PFSK-1 (cell line): Measurements from ENCODE around the gene NR6A1.

Experiments used
- FOXP2 ChIP-seq: optimal IDR thresholded peaks from 2 replicates; pipeline ENCODE3; 2011; ENCODE audit warnings: borderline replicate concordance, control low read depth, inconsistent platforms; ENCODE audit not compliant: insufficient read depth; ENCODE audit errors: extremely low read length, extremely low read depth
- POLR2AphosphoS5 ChIP-seq: IDR thresholded peaks from 2 replicates; pipeline ENCODE4 v1.6.1; 2012; ENCODE audit warnings: low read depth, mild to moderate bottlenecking, control low read depth, low read length, moderate library complexity
- SIN3A ChIP-seq: IDR thresholded peaks from 2 replicates; pipeline ENCODE4 v1.6.1; 2012; ENCODE audit warnings: mild to moderate bottlenecking, low read length, moderate library complexity, borderline replicate concordance; ENCODE audit not compliant: insufficient read depth
- TAF1 ChIP-seq: IDR thresholded peaks from 2 replicates; pipeline ENCODE4 v1.6.1; 2012; ENCODE audit warnings: low read length, control low read depth, borderline replicate concordance; ENCODE audit not compliant: insufficient read depth
- TF ChIP-seq, protein P1 (sequence below), 2 experiments: IDR thresholded peaks; 2 replicates each; pipeline versions ENCODE4 v1.6.1 to v1.8.0; 2011 to 2012; ENCODE audit warnings: low read depth in 2 of 2, low read length in 2 of 2, control low read depth in 1 of 2, inconsistent platforms in 1 of 2, mild to moderate bottlenecking in 1 of 2, moderate library complexity in 1 of 2; ENCODE audit not compliant: insufficient read depth in 1 of 2

The NR6A1 gene

DNA sequence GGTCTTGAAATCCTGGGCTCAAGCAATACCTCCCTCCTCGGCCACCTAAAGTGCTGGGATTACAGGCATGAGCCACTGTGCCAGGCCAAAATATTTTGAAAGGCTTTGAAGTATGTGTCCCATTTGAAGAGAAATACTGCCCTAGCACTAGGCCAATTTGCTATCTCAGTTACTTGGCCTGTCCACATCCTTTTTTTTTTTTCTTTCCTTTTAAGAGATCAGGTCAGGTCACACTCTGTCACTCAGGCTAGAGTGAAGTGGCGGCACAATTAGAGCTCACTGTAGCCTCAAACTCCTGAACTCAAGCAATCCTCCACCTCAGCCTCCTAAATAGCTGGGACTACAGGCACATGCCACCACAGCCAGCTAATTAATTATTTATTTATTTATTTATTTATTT, 84.2 kb downstream of the NR6A1 start:
- no peak for TF ChIP-seq POLR2AphosphoS5
- no peak for TF ChIP-seq TAF1
- no peak for TF ChIP-seq SIN3A
- TF ChIP-seq FOXP2, result no peak
- TF ChIP-seq, protein P1, sequence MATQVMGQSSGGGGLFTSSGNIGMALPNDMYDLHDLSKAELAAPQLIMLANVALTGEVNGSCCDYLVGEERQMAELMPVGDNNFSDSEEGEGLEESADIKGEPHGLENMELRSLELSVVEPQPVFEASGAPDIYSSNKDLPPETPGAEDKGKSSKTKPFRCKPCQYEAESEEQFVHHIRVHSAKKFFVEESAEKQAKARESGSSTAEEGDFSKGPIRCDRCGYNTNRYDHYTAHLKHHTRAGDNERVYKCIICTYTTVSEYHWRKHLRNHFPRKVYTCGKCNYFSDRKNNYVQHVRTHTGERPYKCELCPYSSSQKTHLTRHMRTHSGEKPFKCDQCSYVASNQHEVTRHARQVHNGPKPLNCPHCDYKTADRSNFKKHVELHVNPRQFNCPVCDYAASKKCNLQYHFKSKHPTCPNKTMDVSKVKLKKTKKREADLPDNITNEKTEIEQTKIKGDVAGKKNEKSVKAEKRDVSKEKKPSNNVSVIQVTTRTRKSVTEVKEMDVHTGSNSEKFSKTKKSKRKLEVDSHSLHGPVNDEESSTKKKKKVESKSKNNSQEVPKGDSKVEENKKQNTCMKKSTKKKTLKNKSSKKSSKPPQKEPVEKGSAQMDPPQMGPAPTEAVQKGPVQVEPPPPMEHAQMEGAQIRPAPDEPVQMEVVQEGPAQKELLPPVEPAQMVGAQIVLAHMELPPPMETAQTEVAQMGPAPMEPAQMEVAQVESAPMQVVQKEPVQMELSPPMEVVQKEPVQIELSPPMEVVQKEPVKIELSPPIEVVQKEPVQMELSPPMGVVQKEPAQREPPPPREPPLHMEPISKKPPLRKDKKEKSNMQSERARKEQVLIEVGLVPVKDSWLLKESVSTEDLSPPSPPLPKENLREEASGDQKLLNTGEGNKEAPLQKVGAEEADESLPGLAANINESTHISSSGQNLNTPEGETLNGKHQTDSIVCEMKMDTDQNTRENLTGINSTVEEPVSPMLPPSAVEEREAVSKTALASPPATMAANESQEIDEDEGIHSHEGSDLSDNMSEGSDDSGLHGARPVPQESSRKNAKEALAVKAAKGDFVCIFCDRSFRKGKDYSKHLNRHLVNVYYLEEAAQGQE (IDR thresholded peaks at IDR 0.05; ENCODE audit: insufficient read depth in 1 of 2, low read depth in 2 of 2, low read length in 2 of 2), result no peak

DNA sequence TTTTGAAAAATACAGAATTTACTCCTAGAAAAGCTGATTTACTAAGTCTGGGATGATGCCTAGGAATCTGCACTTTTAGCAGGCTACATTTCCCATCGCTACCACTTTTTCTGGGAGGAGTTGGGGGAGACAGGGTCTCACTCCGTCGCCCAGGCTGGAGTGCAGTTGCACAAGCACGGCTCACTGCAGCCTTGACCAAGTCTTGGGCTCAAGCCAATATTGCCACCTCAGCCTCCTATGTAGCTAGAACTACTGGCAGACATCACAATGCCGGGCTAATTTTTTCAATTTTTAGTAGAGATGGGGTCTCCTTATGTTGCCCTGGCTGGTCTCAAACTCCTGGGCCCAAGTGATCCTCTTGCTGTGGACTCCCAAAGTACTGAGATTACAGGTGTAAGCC, 85.9 kb downstream of the NR6A1 start:
- no peak for TF ChIP-seq FOXP2
- no peak for TF ChIP-seq POLR2AphosphoS5
- TF ChIP-seq SIN3A, result no peak
- TF ChIP-seq, protein P1 (IDR thresholded peaks at IDR 0.05; ENCODE audit: insufficient read depth in 1 of 2, low read depth in 2 of 2, low read length in 2 of 2), result no peak
- no peak for TF ChIP-seq TAF1

DNA sequence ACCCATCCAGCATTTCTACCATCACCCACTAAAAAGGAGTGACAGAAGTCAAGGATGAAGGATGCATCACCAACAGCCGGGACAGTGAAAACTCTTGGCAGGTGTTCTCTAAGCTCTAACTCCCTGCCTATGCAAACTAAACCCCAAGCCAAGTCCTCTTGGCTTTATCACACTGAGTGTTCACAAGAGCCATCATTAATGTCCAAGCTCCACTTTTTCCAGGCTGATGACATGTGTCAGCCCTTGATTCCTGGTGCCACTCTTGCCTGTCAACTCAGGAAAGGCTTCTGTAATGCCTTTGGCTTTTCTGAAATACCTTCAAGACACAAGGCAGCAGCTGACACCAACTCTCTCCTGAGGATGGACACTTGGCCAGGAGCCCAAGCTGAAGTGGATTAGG, 86.9 kb downstream of the NR6A1 start:
- TF ChIP-seq, protein P1 (IDR thresholded peaks at IDR 0.05; ENCODE audit: insufficient read depth in 1 of 2, low read depth in 2 of 2, low read length in 2 of 2), result no peak
- TF ChIP-seq FOXP2, result no peak
- TF ChIP-seq TAF1, result no peak
- no peak for TF ChIP-seq POLR2AphosphoS5
- no peak for TF ChIP-seq SIN3A

DNA sequence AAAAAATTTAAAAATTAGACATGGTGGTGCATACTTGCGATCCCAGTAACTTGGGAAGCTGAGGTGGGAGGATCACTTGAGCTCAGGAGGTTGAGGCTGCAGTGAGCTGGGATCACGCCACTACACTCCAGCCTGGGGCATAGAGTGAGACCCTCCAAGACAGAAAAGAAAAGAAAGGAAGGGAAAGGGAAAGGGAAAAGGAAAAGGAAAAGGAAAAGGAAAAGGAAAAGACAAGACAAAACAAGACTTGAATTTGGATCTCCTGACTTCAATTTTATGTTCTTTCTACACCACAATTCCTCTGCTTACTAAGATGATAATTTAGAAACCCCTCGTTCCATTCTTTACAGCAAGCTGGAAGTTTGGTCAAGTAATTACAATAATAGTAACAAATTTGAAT, 88.1 kb downstream of the NR6A1 start:
- TF ChIP-seq, protein P1 (IDR thresholded peaks at IDR 0.05; ENCODE audit: insufficient read depth in 1 of 2, low read depth in 2 of 2, low read length in 2 of 2), result no peak
- TF ChIP-seq SIN3A (no peak), FOXP2 (no peak), TAF1 (no peak), POLR2AphosphoS5 (no peak)

DNA sequence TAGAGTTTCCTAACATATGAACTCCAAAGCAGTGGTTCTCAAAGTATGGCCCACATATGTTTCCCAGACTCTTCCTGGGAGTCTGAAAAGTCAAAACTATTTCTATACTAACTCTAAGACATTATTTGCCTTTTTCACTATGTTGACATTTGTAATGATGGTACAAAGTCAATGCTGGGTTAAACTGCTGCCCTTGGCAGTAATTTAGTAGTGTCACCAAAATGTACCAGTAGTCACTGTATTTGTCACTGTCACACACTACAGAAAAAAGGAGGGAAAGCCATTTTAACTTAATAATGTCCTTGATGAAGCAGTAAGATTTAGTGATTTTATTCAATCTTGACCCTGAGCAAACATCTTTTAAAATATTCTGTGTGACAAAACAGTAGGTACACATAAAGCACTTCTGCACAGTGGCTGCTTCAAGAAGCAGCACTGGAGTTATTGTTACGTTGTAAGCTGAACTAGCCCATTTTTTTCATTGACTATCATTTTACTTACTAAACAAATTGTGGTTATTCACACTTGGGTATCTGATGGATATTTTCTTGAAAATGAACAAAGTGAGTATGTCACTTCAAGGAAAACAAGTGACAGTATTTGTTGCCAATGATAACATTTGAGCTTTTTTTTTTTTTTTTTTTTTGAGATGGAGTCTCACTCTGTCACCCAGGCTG, 90.3 kb downstream of the NR6A1 start:
- TF ChIP-seq POLR2AphosphoS5 (no peak), SIN3A (no peak), FOXP2 (no peak), TAF1 (no peak)
- TF ChIP-seq, protein P1 (IDR thresholded peaks at IDR 0.05; ENCODE audit: insufficient read depth in 1 of 2, low read depth in 2 of 2, low read length in 2 of 2), result no peak
